GM13976 (cell line): ENCODE measurements around the gene GLT6D1.

ENCODE experiments used
- DNase-seq: peaks from one replicate; pipeline ENCODE4 v3.0.0; 2012; ENCODE audit warnings: low spot score
- CTCF ChIP-seq: IDR thresholded peaks from 2 replicates; pipeline ENCODE4 v1.5.1; 2012; ENCODE audit warnings: borderline replicate concordance, mild to moderate bottlenecking; ENCODE audit not compliant: insufficient read depth; ENCODE audit errors: extremely low read depth, missing control alignments, control extremely low read depth
- in situ Hi-C: fragments of 300-500 bp; cut with MboI; formaldehyde crosslinking; loops from one replicate; pipeline ENCODE4 v1.12.0; 2022; ENCODE audit warnings: low sequenced_read_pairs, mixed read lengths, inconsistent platforms; ENCODE audit not compliant: unreplicated experiment

Gene GLT6D1

DNA sequence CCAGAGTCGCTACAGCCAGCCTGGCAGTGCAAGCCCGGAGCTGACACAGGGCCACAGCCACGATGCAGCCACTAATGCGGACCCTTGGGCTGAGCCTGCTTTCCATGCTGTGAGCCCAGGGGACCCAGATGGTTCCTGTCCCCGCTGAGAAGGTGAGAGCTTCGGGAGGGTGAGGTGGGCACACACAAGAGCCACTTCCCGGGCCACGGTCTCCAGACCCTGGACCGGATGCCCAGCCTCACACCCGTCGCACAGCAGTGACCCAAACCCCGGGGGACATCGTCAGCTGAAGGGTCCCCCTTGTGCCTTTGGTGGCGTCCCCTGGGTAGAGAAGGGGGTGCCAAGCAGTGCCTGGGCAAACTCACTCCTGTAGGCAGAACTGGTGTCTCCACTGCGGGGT, 64.4 kb downstream of the GLT6D1 start:
- in situ Hi-C loops = no loop called here
- no peak for TF ChIP-seq CTCF
- no peak for DNase-seq

GRCh38 chr9:135574331-135574730, 65.0 kb downstream of the GLT6D1 start:
- in situ Hi-C loops = no loop called here
- peak; percentile 18 for DNase-seq
- TF ChIP-seq CTCF = no peak
